Thymus (tissue), 11 donors: ENCODE results near the gene LTBR. TPM values are rescaled to one million over a fixed set of nuclear protein-coding genes. Genes with fewer than 3 reads are reported as not detected.

Experiments used
- DNase-seq, 9 donors: peaks; one replicate each; pipeline ENCODE4 v3.0.0-alpha.2; 2013; ENCODE audit warnings: low spot score in 9 of 9, low read depth in 6 of 9, missing footprints in 1 of 9
- H3K27ac ChIP-seq, 2 donors: one replicate each; pipeline ENCODE4 v1.5.1; 2013; ENCODE audit warnings: control low read depth in 1 of 2, low read depth in 1 of 2, low read length in 1 of 2, mild to moderate bottlenecking in 1 of 2, moderate library complexity in 1 of 2
- H3K27me3 ChIP-seq, 2 donors: one replicate each; pipeline ENCODE4 v1.5.1; 2013; ENCODE audit warnings: low read length in 1 of 2; ENCODE audit not compliant: control insufficient read depth in 2 of 2, insufficient read depth in 1 of 2
- H3K36me3 ChIP-seq, 2 donors: one replicate each; pipeline ENCODE4 v1.5.1; 2013; ENCODE audit warnings: low read length in 1 of 2, mild to moderate bottlenecking in 1 of 2, moderate library complexity in 1 of 2; ENCODE audit not compliant: control insufficient read depth in 2 of 2, insufficient read depth in 2 of 2
- H3K4me1 ChIP-seq, 2 donors: one replicate each; pipeline ENCODE4 v1.5.1; 2013; ENCODE audit warnings: low read length in 2 of 2; ENCODE audit not compliant: control insufficient read depth in 2 of 2, insufficient read depth in 2 of 2
- H3K4me3 ChIP-seq, 2 donors: one replicate each; pipeline ENCODE4 v1.5.1; 2013; ENCODE audit warnings: low read length in 2 of 2, control low read depth in 1 of 2, mild to moderate bottlenecking in 1 of 2
- H3K9me3 ChIP-seq, 2 donors: one replicate each; pipeline ENCODE4 v1.5.1; 2013; ENCODE audit warnings: low read length in 1 of 2, mild to moderate bottlenecking in 1 of 2; ENCODE audit not compliant: control insufficient read depth in 2 of 2, insufficient read depth in 1 of 2
- whole genome bisulfite sequencing: extraction: QIAGEN DNeasy Blood & Tissue Kit; methylation state at CpG from one replicate; pipeline ENCODE4 v1.1.7; 2013; 5-methylcytosine and 5-hydroxymethylcytosine counted together
- polyA plus RNA-seq: library from polyadenylated mRNA; stranded (reverse); fragments of 200-250 nt; gene quantifications from one replicate; pipeline ENCODE4 v1.2.3, GENCODE V29; 2013
- total RNA-seq: library from RNA; stranded (reverse); fragments of 120-200 nt; gene quantifications from one replicate; pipeline ENCODE4 v1.2.4, GENCODE V29; 2013
- donor health status: healthy.

Gene LTBR
- total and polyA plus RNA-seq, 2 donors: 8.9 to 33.3 TPM

DNA sequence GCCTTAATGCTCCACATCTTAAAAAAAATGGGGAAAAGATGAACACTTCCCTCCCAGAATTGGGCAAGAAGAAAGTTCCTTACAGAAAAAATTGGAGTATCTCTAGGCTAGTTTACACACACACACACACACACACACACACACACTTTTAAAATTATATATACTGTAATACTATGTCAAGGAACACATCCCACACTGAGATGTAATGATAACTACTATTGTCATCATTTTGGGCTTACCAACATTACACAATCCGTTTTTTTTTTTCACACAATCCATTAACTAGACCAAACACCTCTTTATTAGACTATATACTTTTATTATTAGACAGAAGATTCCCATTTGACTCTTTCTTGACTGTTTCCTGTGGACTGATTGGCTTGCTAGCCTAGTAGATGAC lies 2.5 kb downstream of the LTBR start:
- DNase-seq: no peak
- H3K4me1 ChIP-seq: peaks cover 0 to 8% of the 10 kb centered on the region in 2 donors
- H3K4me3 ChIP-seq: no peak overlapping the region
- H3K27ac ChIP-seq: no peak overlapping the region
- H3K36me3 ChIP-seq: no peaks in the 10 kb centered on the region
- H3K27me3 ChIP-seq: peaks cover 4 to 31% of the 10 kb centered on the region in 2 donors
- H3K9me3 ChIP-seq: no peaks in the 10 kb centered on the region
- WGBS: 88% methylated on average over 1 of the region's 1 CpG

DNA sequence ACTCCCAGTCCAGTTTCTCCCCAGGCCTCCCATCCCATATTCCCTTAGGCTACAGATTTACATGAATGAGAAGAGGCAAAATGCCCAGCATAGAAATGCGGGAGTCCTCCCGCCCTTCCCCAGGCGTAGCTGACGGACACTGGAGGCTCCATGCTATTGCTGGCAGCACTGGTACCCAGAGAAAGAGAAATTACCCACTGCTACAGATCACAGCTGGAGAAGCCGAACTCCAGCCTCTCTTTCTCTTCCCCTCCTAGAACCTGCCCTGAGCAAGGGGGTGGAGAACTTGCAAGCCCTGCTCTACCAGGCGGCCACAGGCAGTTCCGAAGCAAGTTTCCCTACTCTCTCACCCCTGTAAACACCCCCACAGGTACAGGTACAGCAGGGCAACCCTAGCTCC lies 3.6 kb downstream of the LTBR start:
- Histone ChIP-seq H3K9me3 (no peaks in the 10 kb centered on the region), H3K27ac (no peak overlapping the region), H3K4me1 (peaks cover 0 to 8% of the 10 kb centered on the region in 2 donors), H3K36me3 (no peaks in the 10 kb centered on the region), H3K4me3 (no peak overlapping the region), H3K27me3 (peaks cover 4 to 27% of the 10 kb centered on the region in 2 donors)
- no peak for DNase-seq
- WGBS: 96% methylated on average over 7 of the region's 7 CpGs

DNA sequence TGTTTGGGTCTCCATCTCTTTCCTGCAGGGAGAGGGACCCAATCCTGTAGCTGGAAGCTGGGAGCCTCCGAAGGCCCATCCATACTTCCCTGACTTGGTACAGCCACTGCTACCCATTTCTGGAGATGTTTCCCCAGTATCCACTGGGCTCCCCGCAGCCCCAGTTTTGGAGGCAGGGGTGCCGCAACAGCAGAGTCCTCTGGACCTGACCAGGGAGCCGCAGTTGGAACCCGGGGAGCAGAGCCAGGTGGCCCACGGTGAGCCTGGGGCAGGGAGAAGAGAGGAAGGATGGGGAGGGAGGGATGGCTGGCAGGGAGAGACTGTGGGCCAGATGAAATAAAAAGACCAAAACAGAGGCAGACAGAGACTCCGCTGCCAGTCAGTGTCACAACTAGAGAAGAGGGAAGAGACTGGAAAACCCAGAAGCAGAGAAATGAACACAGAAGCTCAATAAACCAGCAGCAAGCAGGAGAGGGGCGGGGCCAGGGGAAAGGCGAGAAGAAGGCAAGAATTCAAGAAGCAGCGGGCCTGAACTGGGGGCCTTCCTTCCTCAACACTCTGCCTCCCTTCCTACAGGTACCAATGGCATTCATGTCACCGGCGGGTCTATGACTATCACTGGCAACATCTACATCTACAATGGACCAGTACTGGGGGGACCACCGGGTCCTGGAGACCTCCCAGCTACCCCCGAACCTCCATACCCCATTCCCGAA lies 6.3 kb downstream of the LTBR start:
- Histone ChIP-seq H3K4me3 (no peak overlapping the region), H3K4me1 (no peaks in the 10 kb centered on the region), H3K9me3 (no peaks in the 10 kb centered on the region), H3K27me3 (peaks cover 0 to under 1% of the 10 kb centered on the region in 2 donors), H3K36me3 (no peaks in the 10 kb centered on the region), H3K27ac (no peak overlapping the region)
- DNase-seq: no peak
- 95% methylated on average over 15 of the region's 15 CpGs for WGBS

DNA sequence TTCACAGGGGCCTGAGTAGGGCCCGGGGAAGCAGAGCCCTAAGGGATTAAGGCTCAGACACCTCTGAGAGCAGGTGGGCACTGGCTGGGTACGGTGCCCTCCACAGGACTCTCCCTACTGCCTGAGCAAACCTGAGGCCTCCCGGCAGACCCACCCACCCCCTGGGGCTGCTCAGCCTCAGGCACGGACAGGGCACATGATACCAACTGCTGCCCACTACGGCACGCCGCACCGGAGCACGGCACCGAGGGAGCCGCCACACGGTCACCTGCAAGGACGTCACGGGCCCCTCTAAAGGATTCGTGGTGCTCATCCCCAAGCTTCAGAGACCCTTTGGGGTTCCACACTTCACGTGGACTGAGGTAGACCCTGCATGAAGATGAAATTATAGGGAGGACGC lies 7.1 kb downstream of the LTBR start:
- Histone ChIP-seq H3K4me3 (no peak overlapping the region), H3K9me3 (no peaks in the 10 kb centered on the region), H3K27ac (no peak overlapping the region), H3K36me3 (no peaks in the 10 kb centered on the region), H3K27me3 (no peaks in the 10 kb centered on the region), H3K4me1 (no peaks in the 10 kb centered on the region)
- 96% methylated on average over 17 of the region's 17 CpGs for WGBS
- no peak for DNase-seq

DNA sequence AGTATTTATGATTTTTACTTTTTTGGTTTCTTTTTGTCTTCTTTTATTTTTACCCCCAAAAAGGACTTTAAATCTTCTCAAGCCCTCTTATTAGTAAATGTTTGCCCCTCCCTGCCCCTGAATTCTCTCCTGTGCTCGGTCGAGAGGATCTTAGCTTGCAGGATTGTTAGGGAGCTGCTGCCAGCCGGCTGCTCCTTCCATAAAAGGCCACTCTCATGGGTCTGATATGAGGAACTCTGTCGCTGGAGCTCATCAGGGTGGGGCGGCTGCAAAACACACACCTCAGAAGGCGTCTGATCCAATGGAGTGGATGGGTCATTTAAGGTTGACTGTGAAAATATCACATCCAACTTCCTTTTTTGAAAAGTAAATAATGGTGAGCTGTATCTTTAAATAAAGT lies 8.5 kb downstream of the LTBR start:
- no peak overlapping the region for H3K27ac ChIP-seq
- WGBS: 74% methylated on average over 6 of the region's 6 CpGs
- H3K27me3 ChIP-seq: no peaks in the 10 kb centered on the region
- H3K36me3 ChIP-seq: no peaks in the 10 kb centered on the region
- no peaks in the 10 kb centered on the region for H3K4me1 ChIP-seq
- H3K9me3 ChIP-seq: no peaks in the 10 kb centered on the region
- DNase-seq: no peak
- H3K4me3 ChIP-seq: no peak overlapping the region

DNA sequence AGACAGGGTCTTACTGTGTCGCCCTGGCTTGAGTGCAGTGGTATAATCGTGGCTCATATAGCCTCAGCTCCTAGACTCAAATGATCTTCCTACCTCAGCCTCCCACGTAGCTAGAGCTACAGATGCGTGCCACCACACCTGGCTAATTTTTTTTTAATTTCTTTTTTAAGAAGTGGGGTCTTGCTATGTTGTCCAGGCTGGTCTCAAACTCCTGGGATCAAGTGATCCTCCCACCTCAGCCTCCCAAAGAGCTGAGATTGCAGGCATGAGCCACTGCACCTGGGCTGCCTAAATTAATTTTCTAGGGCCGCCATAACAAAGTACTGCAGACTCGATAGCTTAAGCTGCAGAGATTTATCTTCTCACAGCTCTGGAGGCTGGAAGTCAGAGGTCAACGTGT lies 9.1 kb downstream of the LTBR start:
- Histone ChIP-seq H3K4me3 (no peak overlapping the region), H3K9me3 (no peaks in the 10 kb centered on the region), H3K36me3 (no peaks in the 10 kb centered on the region), H3K4me1 (no peaks in the 10 kb centered on the region), H3K27ac (no peak overlapping the region), H3K27me3 (no peaks in the 10 kb centered on the region)
- no peak for DNase-seq
- WGBS: 97% methylated on average over 7 of the region's 7 CpGs

DNA sequence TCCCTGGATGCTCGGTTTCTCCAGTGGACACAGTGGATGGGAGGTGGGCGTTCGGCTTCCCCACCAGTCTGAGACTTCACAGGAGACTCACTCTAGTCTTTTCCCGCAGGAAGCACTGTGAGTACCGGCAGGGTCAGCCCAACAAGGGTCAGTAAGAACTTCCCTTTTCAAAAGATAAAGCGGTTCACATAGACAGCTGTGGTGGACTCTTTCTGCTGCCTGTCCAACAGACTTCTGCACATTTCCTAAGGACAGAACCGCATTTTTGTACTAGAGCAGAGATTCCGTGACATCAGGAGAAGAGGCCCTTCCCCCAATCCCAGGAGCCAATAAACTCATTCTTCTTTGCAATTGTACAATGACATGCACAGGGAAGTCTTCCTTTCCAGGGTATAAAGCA lies 10.4 kb downstream of the LTBR start:
- Histone ChIP-seq H3K9me3 (no peaks in the 10 kb centered on the region), H3K27me3 (no peaks in the 10 kb centered on the region), H3K4me3 (no peak overlapping the region), H3K36me3 (no peaks in the 10 kb centered on the region), H3K4me1 (no peaks in the 10 kb centered on the region), H3K27ac (no peak overlapping the region)
- 95% methylated on average over 8 of the region's 8 CpGs for WGBS
- no peak for DNase-seq

DNA sequence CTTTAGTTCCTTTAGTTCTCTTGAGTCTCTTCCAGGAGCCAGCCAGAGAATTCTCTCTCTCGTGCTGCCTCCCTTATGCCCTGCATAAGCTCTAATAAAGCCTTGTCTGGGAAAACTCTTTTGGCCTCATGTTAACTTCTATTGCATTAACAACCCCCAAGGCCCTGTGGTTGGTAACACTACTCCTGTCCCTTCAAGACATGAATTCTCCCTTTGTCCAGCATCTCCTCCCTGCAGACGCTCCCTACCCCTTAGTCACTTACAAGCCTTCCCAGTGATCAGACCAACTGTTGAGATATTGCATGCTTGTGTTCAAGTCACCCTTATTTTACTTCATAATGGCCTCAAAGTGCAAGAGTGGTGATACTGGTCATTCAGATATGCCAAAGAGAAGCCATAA lies 12.1 kb downstream of the LTBR start:
- Histone ChIP-seq H3K4me3 (no peak overlapping the region), H3K27ac (no peak overlapping the region), H3K9me3 (no peaks in the 10 kb centered on the region), H3K4me1 (no peaks in the 10 kb centered on the region), H3K36me3 (no peaks in the 10 kb centered on the region), H3K27me3 (no peaks in the 10 kb centered on the region)
- DNase-seq: no peak
- WGBS: 98% methylated on average over 2 of the region's 2 CpGs

DNA sequence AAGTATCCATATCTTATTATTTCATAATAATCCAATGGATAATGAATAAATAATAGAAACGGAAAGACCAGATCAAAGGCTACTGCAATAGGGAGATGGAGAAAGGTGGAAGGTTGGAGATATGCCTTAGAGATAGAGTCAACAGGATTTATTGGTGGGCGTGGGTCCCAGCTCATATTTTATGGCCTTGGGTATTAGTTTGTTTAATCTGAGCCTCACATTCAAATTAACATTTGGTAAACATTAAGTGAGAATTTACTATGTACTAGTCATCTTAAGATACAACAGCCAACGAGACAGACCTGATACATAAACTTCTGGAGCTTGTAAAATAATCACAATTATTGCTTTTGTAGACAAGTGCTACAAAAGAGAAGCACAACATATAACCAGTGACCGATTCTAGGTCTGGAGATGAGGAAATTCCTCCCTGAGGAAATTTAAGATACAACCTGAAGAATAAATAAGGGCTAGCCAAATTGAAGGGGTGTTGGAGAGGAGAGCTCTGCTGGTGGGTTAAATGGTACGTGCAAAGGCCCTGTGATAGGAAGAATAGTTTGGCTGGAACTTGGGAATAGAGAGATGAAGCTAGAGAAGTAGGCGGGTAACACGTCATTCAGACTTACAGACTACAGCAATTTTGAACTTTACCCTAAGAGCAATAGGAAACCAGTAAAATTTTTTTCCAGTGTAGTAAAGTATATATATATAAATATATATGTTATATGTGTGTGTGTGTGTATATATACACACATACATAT lies 16.1 kb downstream of the LTBR start:
- WGBS: 96% methylated on average over 7 of the region's 7 CpGs
- Histone ChIP-seq H3K9me3 (no peaks in the 10 kb centered on the region), H3K27me3 (no peaks in the 10 kb centered on the region), H3K4me1 (no peaks in the 10 kb centered on the region), H3K4me3 (no peak overlapping the region), H3K27ac (no peak overlapping the region), H3K36me3 (no peaks in the 10 kb centered on the region)
- DNase-seq: no peak
